ENCODE results near the gene TNFAIP1.
"Not testable (repeated sequence)": the region's sequence is repeated elsewhere in the genome, so short reads cannot be mapped to it uniquely, and the experiment has no call there.

Gene TNFAIP1, protein sequence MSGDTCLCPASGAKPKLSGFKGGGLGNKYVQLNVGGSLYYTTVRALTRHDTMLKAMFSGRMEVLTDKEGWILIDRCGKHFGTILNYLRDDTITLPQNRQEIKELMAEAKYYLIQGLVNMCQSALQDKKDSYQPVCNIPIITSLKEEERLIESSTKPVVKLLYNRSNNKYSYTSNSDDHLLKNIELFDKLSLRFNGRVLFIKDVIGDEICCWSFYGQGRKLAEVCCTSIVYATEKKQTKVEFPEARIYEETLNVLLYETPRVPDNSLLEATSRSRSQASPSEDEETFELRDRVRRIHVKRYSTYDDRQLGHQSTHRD

DNA sequence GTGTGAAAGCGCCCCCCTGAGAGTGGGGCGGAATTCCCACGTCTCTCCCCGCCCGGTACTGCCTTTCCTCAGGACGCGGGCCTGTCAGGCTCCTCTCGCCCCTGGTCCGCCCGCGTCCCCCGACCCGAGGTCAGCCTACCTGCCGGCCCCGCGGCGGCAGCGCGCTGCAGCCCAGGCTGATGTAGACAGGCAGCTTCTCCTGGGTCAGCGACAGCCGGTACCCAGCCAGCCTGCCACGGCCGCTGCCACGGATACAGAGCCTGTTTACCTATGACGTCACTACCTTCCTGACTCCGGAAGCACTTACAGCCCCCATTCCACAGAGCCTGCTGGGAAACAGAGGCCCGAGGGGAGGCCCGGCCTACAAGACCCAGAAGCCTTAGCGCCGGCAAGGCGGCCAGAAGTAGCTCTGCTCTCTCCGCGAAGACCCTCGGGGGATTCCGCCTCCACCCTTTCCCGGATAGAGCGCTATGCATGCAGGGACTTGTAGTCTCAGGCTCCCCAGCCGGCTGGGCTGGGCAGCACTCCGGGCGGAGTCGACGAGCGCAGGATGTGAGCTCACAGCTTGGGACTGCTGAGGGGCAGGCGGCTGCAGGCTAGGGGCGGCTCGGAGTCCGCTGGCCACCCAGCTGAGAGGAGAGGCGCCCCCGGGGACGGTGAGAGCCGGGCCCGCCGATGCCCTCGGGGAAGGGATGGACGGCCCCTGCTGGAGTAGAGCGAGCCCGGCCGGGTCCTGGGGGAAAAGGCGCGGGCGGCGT lies at the start of gene TNFAIP1, which contains the start of gene IFT20:
TNFAIP1 (plus strand) TSS at position 561 of the 758 bp plus-strand sequence. CDS start 3,761 bp downstream, outside the sequence.
IFT20 (minus strand) TSS at position 272 of the 758 bp plus-strand sequence. CDS start 3,487 bp downstream, outside the sequence.
- DNase-seq (ENCODE audit: low read depth, low spot score), result peak; percentile 100

DNA sequence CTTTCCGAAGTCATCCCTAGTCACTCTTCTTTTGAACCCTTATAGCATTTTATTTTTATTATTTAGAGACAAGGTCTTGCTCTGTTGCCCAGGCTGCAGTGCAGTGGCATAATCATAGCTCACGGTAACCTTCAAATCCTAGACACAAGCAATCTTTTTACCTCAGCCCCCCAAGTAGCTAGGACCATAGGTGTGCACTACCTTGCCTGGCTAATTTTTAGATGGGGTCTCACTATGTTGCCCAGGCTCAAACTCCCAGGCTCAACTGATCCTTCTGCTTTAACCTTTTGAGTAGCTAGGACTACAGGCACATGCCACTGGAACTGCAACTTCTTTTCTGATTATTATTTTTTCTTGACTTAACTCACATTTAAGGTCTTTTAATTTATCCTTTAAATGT lies 49.6 kb upstream of the TNFAIP1 start:
- no peak for DNase-seq (ENCODE audit: low read depth, low spot score)

DNA sequence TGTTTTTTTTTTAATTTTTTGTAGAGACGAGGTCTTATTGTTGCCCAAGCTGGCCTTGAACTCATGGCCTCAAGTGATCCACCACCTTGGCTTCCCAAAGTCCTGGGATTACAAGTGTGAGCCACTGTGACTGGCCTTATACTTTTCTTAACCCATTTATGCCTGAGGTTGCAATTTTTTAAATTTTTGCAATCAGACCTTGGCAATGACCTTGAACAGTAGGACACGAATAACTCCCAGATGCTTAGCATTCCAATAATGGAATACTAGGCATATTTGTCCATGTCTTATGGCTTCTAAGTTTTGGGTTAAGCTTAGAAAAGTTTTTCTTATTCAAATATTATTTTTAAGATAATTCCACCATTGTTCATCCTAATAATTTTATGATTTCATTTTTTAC lies 44.9 kb upstream of the TNFAIP1 start:
- DNase-seq (ENCODE audit: low read depth, low spot score), result no peak

DNA sequence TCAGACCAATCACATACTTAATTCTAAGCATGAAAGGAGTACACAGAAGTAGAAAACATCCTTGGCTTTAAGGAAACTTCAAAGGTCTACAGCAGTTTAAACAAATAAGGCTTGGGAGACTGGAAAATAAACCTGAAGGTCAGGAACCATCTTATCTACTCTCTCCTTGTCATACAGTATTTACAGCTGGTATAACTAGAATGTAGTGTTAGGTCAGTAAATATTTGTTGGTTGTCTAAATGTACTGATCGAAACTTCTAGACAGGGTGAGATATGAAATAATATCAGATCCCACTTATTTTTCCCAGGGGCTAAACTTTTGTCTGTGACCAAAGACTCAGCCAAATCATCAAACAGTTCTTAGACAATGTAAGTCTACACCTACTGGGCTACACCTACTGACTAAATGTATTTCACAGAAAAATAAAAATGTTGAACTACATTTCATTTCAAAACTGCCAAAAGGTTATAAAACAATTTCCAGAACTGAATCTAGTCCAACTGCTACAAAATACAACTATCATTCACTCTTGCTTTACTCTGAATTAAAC lies 43.7 kb upstream of the TNFAIP1 start:
- no peak for DNase-seq (ENCODE audit: low read depth, low spot score)

DNA sequence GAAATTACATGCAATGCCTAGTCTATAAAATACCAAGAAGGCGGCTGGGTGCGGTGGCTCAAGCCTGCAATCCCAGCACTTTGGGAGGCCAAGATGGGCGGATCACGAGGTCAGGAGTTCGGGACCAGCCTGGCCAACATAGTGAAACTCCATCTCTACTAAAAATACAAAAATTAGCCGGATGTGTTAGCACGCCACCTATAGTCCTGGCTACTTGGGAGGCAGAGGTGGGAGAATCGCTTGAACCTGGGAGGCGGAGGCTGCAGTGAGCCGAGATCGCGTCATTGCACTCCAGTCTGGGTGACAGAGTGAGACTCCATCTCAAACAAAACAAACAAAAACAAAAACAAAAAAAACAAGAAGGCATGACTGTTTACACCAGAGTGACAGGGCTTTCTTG lies 42.7 kb upstream of the TNFAIP1 start:
- not testable (repeated sequence) for DNase-seq (ENCODE audit: low read depth, low spot score)

DNA sequence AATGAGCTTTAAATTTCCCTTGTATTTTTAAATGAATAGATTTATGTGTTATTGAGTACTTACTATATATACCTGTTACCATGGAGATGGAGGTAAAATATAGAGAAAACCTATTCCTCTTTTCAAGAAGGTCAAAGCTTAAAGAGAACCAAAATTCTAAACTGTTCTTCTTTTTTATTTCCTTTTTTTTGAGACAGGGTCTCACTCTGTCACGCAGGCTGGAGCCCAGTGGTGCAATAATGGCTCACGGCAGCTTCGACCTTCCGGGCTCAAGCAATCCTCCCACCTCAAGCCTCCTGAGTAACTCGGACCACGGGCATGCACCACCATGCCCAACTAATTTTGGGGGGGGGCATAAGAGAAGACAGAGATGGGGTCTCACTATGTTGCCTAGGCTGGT lies 41.6 kb upstream of the TNFAIP1 start:
- DNase-seq (ENCODE audit: low read depth, low spot score), result no peak

DNA sequence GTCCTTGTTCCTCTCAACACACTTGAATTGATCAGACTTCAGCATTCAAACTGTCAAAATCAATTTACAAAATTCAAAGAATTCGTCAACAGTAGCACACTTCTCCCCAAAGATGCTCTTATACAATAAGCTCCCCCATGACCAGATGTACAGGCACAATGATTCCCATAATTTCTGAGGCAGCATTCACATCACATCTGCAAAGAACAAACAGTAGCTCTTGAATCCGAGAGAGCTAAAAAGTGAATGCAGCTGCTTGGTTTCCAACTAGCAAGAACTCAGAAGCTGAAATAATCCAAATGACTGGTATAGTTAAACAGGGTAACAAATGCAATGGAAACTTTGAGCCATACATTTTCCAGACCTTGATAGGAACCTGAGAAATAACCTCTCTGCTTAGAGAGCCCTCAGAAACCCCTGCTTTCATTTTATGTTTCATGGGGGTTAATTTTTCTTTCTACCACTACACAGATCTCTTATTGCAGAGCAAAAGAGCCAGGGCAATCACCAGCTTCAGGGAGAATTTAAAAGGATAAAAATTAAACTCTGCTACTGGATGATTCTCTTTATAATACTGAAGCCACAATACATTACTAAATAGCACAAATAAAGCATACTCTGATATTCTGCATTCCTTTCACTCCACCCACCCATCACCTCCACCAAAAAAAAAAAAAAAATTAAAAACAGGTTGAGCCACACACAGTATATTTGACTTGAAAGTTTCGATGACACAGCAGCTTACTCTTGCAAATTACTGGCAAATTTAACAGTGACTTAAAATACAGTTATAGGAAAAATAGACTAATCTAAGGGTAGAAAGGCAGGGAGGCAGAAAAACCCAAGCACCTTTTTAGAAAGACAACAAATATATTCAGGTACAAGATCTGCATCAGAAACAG lies 39.6 kb upstream of the TNFAIP1 start:
- no peak for DNase-seq (ENCODE audit: low read depth, low spot score)

DNA sequence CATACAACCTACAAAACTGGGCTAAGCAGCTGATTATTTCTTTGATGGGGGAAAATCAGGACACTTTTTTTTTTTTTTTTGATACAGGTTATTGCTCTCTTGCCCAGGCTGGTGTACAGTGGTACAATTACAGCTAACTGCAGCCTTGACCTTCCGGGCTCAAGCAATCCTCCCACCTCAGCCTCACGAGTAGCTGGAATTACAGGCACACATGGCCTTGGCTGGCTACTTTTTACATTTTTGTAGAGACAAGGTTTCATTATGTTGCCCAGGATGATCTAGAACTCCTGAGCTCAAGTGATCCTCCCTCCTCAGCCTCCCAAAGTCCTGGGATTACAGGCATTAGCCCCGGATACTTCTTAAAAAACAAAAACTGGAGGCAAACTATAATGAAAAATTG lies 37.1 kb upstream of the TNFAIP1 start:
- DNase-seq (ENCODE audit: low read depth, low spot score), result no peak

DNA sequence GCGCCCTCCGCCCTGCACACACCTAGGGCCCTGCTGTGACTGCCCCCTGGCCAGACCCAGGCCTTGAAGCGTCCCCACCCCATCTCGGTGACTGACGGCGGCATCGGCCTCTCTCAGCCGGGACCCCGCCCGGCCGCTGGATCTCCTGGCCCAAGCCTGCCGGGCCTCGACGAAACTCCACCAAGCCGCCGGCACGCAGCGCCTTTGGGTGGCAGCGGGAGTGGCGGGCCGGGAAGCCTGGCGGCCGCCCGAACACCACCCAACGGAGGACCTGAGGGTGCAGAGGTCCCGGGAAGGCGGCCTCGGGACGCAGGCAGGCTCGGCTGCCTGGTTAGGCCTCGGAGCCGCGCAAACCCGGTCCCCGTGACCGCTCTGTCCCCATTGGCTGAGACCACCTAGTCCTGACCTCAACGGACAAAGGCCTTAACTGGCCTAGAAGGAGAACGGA lies 28.6 kb upstream of the TNFAIP1 start:
- no peak for DNase-seq (ENCODE audit: low read depth, low spot score)

DNA sequence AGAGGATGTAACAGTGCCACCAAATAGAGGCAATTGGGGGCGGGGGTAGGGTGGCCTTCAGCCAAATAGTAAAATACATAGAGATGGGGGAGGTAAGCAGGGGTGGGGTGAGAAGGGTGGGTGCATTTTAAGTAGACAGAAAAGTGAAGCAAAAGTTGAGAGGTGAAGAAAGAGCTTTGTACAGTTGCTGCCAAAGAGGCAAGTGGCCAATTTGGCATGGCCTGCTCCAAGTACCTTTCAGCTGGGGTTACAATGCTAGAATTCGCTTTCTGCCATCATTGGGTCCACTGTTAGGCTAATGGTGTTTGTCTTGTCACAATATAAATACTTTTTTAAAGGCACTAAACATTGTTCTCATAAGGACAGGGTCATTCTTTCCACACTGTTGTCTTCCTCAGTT lies 21.7 kb upstream of the TNFAIP1 start:
- DNase-seq (ENCODE audit: low read depth, low spot score), result no peak

DNA sequence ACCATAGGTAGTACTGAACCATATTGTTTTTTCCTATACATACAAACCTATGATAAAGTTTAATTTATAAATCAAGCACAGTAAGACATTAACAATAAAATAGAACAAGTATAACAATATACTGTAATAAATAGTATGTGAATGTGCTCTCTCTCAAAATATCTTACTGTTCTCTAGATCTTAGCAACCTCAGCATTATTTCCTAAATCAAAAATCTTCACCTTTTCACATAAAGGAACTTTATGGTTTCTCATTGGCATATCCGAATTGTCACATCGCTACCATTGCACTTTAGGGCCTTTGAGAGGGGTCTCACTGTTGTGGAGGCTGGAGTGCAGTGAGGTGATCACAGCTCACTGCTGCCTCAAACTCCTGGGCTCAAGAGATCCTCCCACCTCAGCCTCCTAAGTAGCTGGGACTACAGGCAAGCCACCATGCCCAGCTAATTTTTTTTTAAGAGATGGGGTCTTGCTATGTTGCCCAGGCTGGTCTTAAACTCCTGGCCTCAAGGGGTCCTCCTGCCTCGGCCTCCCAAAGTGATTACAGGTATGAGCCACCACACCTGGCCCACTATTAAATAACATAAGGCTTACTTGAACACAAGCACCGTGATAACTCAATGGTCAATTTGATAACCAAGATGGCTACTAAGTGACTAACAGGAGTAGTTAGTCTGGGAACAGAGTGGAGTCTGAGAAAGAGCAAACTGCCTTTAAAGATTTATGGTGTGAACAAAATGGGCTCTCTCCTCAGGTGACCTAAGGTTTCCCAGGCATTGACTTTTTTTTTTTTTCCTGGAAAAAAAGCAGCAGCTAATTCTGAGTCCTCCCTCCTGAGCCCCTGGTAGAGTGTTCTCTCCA lies 19.5 kb upstream of the TNFAIP1 start:
- no peak for DNase-seq (ENCODE audit: low read depth, low spot score)

DNA sequence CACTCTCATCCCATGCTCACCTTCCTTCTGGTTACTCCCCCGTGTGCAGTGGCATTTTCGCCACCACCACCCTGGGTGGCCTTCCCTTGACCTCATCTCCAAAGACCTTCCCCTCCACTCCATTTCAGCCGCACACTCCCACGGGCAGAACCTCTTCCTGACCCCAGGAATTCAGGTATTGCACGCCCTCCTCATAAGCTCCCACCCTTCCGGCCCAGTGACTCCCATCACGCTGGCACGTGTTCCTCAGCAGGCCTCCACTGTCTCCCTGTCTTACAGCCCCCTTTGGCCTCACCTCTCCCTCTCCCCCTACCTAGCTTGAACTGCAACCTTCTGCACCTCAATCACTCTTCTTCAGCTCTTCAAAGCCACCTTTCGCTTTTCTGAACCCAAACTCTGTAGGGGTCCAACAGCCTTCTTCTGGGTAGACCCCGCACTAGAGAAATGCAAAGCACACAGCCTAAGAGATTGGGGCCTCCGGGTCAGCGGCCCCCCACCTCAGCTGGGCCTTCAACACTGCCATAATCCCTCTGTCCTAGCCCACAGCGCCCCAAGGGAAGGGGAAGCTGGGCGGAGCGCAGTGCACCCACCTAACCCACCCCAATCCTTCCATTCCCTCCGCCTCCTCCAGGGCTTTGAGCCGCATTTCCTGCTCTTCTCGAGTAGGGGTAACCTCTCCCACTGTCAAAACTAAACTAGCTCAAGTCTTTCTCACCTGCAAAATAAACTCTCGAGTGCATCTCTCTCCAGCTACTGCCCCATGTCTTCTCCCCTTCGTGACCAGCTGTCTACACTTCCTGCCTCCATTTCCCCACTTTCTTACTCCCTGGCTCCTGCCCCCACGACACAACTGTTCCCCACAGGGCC lies 18.2 kb upstream of the TNFAIP1 start:
- DNase-seq (ENCODE audit: low read depth, low spot score), result no peak

DNA sequence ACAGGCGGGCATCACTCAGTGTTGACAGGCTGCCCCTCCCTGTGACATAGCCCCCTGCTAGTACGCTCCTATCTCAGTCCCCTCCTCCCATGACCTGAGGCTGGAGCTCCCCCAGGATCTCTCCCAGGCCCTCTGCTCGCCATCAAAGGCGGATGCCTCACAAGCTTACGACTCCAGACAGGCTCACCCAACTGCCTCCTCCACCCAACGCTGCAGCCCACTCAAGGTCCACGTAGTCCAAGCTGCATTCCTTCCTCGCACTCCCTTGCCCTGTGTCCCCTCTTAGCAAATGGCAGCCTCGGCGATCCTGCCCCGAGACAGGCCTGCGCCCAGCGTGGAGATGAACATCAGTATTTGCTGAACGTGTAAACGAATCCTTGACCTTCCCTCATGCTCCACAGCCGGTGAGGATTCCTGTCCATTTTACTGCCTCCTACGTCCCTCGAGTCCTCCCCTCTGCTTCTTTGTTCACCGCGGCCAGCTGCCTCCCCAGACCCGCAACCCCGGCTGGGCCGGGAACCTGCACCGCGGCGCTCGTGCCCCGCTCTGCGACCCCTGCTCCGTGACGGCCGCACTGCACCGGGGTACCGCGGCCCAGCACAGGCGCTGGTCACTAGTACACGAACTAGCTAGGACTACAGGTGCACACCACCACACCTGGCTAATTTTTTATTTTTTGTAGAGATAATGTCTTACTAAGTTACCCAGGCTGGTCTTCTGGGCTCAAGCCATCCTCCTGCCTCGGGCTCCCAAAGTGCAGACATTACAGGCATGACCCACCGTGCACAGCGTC lies 17.4 kb upstream of the TNFAIP1 start:
- peak; percentile 23 for DNase-seq (ENCODE audit: low read depth, low spot score)

DNA sequence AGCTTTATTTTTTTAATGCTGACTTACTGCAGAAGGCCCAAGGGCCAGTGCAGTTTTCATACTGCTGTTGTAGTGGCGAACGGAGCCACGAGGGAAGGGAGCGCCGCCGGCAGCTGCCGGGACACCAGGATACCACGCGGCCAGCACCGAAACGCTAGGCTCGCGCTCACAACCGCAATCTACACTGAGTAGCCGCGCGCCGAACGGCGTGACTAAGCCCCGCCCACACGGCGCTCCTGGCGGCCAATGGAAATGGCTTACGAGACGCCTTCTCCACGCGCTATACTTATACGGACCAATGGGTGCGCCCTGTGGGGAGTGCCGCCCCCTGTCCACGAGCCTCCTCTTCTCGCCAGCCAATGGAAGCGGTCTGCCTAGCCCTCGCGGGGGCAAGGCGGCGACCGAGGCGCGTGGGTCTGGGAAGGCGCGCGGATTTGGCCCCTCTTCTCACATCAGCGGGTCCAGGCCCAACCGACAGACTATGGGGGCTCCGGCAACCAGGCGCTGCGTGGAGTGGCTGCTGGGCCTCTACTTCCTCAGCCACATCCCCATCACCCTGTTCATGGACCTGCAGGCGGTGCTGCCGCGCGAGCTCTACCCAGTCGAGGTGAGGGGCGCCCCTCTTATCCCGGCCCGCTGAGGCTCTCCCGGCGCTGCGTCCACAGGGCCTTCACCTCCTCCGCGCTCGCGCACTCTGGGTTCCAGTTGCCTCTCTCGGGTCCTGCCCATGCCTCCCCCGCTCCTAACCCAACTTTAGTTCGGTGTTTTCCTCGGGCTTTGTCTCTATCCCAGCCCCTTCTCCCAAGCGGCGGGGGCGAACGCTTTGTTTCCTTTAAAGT lies 16.6 kb upstream of the TNFAIP1 start, which contains the start of gene TMEM97:
TMEM97 (plus strand) TSS at position 442 of the 839 bp plus-strand sequence; CDS start at position 482, 40 bp downstream.
- peak; percentile 99 for DNase-seq (ENCODE audit: low read depth, low spot score)

DNA sequence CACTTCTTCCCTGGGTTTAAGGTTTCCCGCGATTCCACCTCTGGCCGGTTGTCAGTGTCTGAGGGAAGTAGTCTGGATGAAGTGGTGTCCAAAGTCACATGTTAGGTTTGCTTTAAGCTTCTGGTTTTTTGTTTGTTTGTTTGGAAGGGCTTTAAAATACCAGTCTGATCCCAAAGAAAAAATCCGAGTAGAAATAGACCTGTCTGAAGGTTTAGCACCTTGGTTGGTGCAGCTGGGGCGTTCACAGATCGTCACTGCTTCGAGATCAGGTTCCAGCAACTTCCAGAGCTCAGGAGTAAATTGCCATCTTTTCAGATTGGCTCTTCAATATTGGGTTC lies 16.0 kb upstream of the TNFAIP1 start:
- no peak for DNase-seq (ENCODE audit: low read depth, low spot score)

DNA sequence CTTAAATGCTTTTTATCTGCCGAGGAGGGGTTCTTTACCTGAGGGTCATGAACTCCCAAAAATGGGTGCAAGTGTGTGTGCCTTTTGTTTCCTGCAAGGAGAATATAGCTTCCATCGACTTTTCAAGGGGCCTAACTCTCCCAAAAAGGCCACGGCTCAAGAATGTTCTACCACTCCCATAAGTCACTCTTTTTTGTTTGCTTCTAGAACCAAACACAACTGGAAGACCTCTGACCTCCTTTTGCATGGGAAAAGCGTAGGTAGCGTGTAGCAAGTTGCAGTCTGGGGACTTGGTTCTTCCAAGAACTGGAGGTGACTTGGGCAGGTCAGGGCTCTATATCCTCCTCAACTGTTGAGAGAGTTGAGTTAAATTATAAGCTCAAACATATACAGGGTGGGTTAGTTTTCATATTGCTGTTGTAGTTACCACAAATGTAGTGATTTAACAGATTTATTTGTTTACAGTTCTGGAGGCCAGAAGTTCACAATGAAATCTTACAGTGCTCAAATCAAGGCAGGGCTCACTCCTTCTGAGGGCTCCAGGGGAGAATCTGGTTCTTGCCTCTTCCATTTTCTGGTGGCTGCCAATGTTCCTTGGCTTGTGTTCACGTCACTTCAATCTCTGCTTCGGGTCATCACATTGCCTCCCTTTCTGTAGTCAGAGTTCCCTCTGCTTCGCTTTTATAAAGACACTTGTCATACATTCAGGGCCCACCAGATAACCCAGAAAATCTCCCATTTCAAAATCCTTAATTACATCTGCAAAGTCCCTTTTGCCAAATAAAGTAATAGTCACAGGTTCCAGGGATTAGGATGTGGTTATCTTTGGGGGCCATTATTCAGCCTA lies 15.1 kb upstream of the TNFAIP1 start:
- DNase-seq (ENCODE audit: low read depth, low spot score), result no peak

DNA sequence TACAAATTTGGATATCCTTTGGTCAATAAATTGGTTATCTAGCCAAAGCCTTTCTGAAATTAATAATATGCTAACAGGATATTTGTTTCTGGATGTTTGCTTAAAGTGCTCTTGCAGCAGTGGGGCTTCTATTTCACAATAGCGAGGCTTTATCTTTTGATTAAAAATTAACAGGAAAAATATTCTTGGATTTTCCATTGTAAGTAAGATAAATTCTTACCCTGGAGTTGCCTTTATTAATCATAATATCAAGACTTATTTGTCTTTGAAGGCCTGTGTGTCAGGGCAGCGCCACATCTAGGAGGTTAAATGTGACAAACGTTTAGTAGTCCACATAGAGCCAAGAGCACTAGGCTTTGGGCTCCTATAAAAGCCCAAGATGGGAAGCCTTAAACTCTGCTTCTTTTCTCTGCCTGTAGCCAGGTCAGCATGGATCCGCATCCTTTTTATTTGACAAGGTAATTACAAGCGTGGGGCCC lies 11.3 kb upstream of the TNFAIP1 start:
- no peak for DNase-seq (ENCODE audit: low read depth, low spot score)
